CD4-positive, alpha-beta T cell (primary cell): Measurements from ENCODE around the gene NR5A2. TPM values are rescaled to one million over a fixed set of nuclear protein-coding genes. Genes with fewer than 3 reads are reported as not detected.

Source experiments
- ATAC-seq: fragments of 200-7000 bp; cut with Tn5 transposase; one replicate; pipeline ENCODE4 v1.10.0; 2022; ENCODE audit warnings: mild to moderate bottlenecking; ENCODE audit not compliant: poor library complexity
- CTCF ChIA-PET: fragments of 350-600 bp; sonication (Branson Sonifier 250); formaldehyde crosslinking; loops from one replicate; lab custom pipeline; 2021; ENCODE audit warnings: antibody characterized with exemption, inconsistent platforms; lab: Charles Lee
- POLR2A ChIA-PET: fragments of 350-600 bp; sonication (Branson Sonifier 250); formaldehyde crosslinking; loops from one replicate; lab custom pipeline; 2021; ENCODE audit warnings: antibody characterized with exemption, inconsistent platforms; lab: Charles Lee
- DNase-seq, 14 experiments: peaks; one replicate each; pipeline ENCODE4 v3.0.0-alpha.2; 2013 to 2020; ENCODE audit warnings: mixed read lengths in 2 of 14
- H3K27ac ChIP-seq, 2 donors: one replicate each; pipeline versions ENCODE4 v1.5.1 to v1.7.0; 2013; ENCODE audit warnings: low read length in 2 of 2, low read depth in 1 of 2, mild to moderate bottlenecking in 1 of 2
- H3K27me3 ChIP-seq, 2 experiments: 1 replicate in 1 of 2; 2 replicates in 1 of 2; pipeline versions ENCODE4 v1.6.1 to v1.7.0; 2013; ENCODE audit warnings: low read length in 2 of 2, control low read depth in 1 of 2, mild to moderate bottlenecking in 1 of 2, moderate library complexity in 1 of 2; ENCODE audit not compliant: insufficient read depth in 2 of 2, control insufficient read depth in 1 of 2
- H3K36me3 ChIP-seq: one replicate; pipeline ENCODE4 v1.6.1; 2013; ENCODE audit warnings: low read length, control low read depth; ENCODE audit not compliant: insufficient read depth
- H3K4me1 ChIP-seq: one replicate; pipeline ENCODE4 v1.6.1; 2013; ENCODE audit warnings: low read length, control low read depth; ENCODE audit not compliant: insufficient read depth
- H3K4me3 ChIP-seq: one replicate; pipeline ENCODE4 v1.5.1; 2013; ENCODE audit warnings: mild to moderate bottlenecking, low read length, moderate library complexity
- H3K9me3 ChIP-seq, 2 experiments: 1 replicate in 1 of 2; 2 replicates in 1 of 2; pipeline versions ENCODE4 v1.6.1 to v1.7.0; 2013; ENCODE audit warnings: low read length in 2 of 2, mild to moderate bottlenecking in 2 of 2, control low read depth in 1 of 2, moderate library complexity in 1 of 2; ENCODE audit not compliant: control insufficient read depth in 1 of 2, insufficient read depth in 1 of 2
- H3K27ac Mint-ChIP-seq: one replicate; pipeline ENCODE4 v1.8.0; 2020; ENCODE audit warnings: mixed read lengths
- H3K27me3 Mint-ChIP-seq: one replicate; pipeline ENCODE4 v1.8.0; 2021; ENCODE audit warnings: mixed read lengths
- H3K36me3 Mint-ChIP-seq: one replicate; pipeline ENCODE4 v1.8.0; 2021; ENCODE audit warnings: low read depth, mixed read lengths
- H3K4me1 Mint-ChIP-seq: one replicate; pipeline ENCODE4 v1.8.0; 2021; ENCODE audit warnings: low read depth, mixed read lengths
- H3K4me3 Mint-ChIP-seq: one replicate; pipeline ENCODE4 v1.8.0; 2020; ENCODE audit warnings: mild to moderate bottlenecking, mixed read lengths
- H3K9me3 Mint-ChIP-seq: one replicate; pipeline ENCODE4 v1.8.0; 2020; ENCODE audit warnings: mixed read lengths
- intact Hi-C, 2 experiments: fragments of 100-400 bp; cut with DNase I in 1 of 2; cut with micrococcal nuclease in 1 of 2; formaldehyde crosslinking; loops; one replicate each; pipeline versions ENCODE4 v1.15.1 to v1.9.0; 2023 to 2025; cut with DNase I, micrococcal nuclease
- total RNA-seq, 174 experiments: library from RNA in 2 of 174; stranded (reverse) in 2 of 174; gene quantifications; one replicate each; pipeline ENCODE4 v1.2.3 and lab custom pipeline; 2021 to 2026
- TF ChIP-seq, protein P1 (sequence below): fragments of 200-600 bp; IDR thresholded peaks from one replicate; pipeline ENCODE4 v1.8.0; 2022; ENCODE audit warnings: antibody characterized with exemption, mild to moderate bottlenecking

Gene NR5A2
- total RNA-seq, 2 experiments from 2014 or later = not detected

DNA sequence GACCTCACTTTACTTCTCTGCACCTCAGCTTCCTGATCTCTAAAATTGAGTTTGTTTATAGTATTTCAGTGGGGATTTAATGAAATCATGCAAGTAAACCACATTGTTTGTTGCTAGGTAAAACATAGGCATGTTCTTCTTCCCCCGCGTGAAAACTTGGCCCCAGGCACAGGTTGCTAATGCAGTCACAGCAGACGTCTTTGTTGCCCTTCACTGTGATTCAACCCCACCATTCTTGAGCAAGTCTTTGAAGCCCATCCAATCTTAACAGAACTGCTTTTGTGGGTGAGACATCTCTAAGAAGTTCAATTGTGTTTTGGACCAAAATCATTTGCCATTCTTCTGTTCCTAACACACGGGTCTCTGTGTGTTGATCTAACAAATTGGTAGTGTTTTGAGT lies 196.8 kb downstream of the NR5A2 start:
- POLR2A ChIA-PET = no interaction called here
- H3K27ac ChIP-seq = no peak overlapping the region
- peaks cover 16% of the 10 kb centered on the region for H3K4me1 ChIP-seq
- Mint-ChIP-seq H3K4me3 (no peak overlapping the region), H3K27ac (no peak overlapping the region), H3K9me3 (no peaks in the 10 kb centered on the region), H3K36me3 (no peaks in the 10 kb centered on the region), H3K27me3 (peaks cover 4% of the 10 kb centered on the region), H3K4me1 (peaks cover 30% of the 10 kb centered on the region)
- H3K4me3 ChIP-seq = no peak overlapping the region
- intact Hi-C loops = no loop called here
- TF ChIP-seq, protein P1, sequence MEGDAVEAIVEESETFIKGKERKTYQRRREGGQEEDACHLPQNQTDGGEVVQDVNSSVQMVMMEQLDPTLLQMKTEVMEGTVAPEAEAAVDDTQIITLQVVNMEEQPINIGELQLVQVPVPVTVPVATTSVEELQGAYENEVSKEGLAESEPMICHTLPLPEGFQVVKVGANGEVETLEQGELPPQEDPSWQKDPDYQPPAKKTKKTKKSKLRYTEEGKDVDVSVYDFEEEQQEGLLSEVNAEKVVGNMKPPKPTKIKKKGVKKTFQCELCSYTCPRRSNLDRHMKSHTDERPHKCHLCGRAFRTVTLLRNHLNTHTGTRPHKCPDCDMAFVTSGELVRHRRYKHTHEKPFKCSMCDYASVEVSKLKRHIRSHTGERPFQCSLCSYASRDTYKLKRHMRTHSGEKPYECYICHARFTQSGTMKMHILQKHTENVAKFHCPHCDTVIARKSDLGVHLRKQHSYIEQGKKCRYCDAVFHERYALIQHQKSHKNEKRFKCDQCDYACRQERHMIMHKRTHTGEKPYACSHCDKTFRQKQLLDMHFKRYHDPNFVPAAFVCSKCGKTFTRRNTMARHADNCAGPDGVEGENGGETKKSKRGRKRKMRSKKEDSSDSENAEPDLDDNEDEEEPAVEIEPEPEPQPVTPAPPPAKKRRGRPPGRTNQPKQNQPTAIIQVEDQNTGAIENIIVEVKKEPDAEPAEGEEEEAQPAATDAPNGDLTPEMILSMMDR = no peak
- H3K9me3 ChIP-seq = peaks cover 0 to 5% of the 10 kb centered on the region in 2 experiments
- no peak for ATAC-seq
- CTCF ChIA-PET = no interaction called here
- no peak for DNase-seq
- no peaks in the 10 kb centered on the region for H3K36me3 ChIP-seq
- H3K27me3 ChIP-seq = no peaks in the 10 kb centered on the region

DNA sequence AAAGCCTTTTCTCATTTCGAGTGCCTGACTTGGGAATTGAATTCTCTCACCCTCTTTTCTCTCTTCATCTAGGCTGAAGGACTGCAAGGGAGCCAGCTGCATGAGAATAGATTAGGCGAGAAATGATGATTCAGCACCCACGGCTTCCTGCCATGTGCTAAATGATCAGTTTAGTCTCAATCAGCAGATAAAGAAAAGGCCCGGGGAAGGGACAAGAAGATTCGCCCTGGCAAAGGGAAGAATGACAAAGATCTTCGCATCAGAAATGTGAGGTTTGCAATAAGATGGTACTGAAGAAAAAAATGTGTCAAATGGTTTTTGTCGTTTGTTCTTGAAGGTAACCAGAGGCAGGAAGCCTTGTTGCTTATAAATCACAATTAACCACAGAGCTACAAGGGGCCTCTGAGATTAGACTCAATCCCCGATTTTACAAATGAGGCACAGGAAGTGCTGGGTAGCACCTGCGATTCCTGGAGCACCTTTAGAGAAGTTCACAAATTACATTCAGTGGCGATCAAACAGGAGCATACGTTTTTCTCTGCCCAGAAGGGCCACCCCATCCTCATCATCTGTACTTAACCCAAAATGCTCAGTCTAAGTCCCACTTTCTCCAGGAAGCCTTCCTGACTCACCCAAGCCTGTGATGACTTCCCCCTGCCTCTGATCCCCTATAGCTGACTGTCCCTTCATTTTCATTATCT lies 198.9 kb downstream of the NR5A2 start:
- peak; percentile 37 for ATAC-seq

DNA sequence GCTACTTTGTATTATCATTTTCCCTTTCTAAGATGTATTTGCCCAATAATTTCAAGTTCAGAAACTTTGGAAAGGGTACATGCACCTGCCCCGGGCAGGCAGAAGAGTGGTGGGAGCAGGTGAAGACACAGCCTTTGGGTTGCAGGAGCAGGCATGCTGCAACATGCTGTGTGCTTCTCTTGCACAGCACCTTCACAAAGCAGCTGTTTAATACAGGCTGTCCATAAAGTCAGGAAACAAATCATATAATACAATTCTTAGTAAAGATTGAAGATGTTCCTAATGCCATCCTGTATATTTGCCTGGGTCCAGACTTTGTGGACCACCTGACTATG lies 199.4 kb downstream of the NR5A2 start:
- TF ChIP-seq, protein P1 = no peak
- intact Hi-C loops = no loop called here
- Mint-ChIP-seq H3K27ac (no peak overlapping the region), H3K27me3 (no peaks in the 10 kb centered on the region), H3K9me3 (no peaks in the 10 kb centered on the region), H3K4me3 (no peak overlapping the region), H3K4me1 (peaks cover 26% of the 10 kb centered on the region), H3K36me3 (no peaks in the 10 kb centered on the region)
- Histone ChIP-seq H3K36me3 (no peaks in the 10 kb centered on the region), H3K4me1 (peaks cover 16% of the 10 kb centered on the region), H3K4me3 (no peak overlapping the region), H3K9me3 (peaks cover 0 to 1% of the 10 kb centered on the region in 2 experiments), H3K27me3 (no peaks in the 10 kb centered on the region), H3K27ac (no peak overlapping the region)
- DNase-seq (no peak), ATAC-seq (no peak)
- ChIA-PET CTCF (interaction anchor here (1.1 kb wide), 1 partner anchor 12 kb away, joined by 4 read pairs; no protein-coding TSS in a partner anchor), POLR2A (interaction anchor here (1.2 to 1.4 kb wide), 2 partner anchors 14 to 73 kb away, joined by 3 to 4 read pairs; no protein-coding TSS in a partner anchor)

More for the DNA sequence above, 198.9 kb downstream of the NR5A2 start:
- Mint-ChIP-seq H3K9me3 (no peaks in the 10 kb centered on the region), H3K36me3 (no peaks in the 10 kb centered on the region), H3K4me3 (peak overlapping the region; percentile 16), H3K27me3 (peaks cover 4% of the 10 kb centered on the region), H3K4me1 (peaks cover 30% of the 10 kb centered on the region), H3K27ac (no peak overlapping the region)
- Histone ChIP-seq H3K4me3 (no peak overlapping the region), H3K27me3 (no peaks in the 10 kb centered on the region), H3K4me1 (peaks cover 16% of the 10 kb centered on the region), H3K27ac (no peak overlapping the region), H3K36me3 (no peaks in the 10 kb centered on the region), H3K9me3 (peaks cover 0 to 5% of the 10 kb centered on the region in 2 experiments)
- intact Hi-C loops = no loop called here
- TF ChIP-seq, protein P1 = no peak
- POLR2A ChIA-PET = interaction anchor here (1.2 to 1.4 kb wide), 3 partner anchors 14 to 75 kb away, joined by 3 to 4 read pairs (median 3); no protein-coding TSS in a partner anchor
- CTCF ChIA-PET = interaction anchor here (1.1 kb wide), 1 partner anchor 13 kb away, joined by 4 read pairs; no protein-coding TSS in a partner anchor
- peak in 4 of 14 experiments; percentile 17 to 45 (median 24) for DNase-seq
